ENCODE measurements around the gene PTPRT.

DNA sequence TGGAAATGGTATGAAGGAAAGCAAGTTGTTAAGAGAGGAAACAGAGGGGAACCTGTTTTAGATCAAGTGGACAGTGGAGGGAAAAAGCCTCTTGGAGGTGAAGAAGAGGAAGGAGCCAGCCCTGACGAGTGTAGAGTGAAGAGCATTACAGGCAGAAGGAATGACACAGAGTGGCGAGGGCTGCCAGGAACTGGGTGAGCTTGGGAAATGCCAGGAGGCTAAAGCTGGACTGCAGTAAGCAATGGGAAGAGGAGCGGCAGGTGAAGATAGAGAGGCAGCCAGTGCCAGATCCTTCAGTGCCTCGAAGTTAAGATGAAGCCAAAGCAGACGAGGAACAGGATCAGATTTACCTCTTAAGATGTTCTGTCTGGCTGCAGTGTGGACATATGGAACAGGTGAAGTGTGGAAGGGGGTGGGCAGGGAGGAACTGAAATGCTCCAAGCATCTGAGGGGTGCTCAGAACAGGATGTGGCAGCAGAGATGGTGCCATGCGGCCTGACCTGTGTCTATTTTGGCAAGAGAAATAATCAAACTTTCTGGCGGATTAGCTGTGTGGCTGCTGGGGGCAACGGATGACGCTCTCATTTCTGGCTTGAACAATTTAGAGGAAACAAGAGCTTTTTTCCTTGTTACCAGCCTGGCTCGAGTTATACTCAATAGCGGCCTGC, 748.4 kb downstream of the PTPRT start:
- TF ChIP-seq, protein P1, sequence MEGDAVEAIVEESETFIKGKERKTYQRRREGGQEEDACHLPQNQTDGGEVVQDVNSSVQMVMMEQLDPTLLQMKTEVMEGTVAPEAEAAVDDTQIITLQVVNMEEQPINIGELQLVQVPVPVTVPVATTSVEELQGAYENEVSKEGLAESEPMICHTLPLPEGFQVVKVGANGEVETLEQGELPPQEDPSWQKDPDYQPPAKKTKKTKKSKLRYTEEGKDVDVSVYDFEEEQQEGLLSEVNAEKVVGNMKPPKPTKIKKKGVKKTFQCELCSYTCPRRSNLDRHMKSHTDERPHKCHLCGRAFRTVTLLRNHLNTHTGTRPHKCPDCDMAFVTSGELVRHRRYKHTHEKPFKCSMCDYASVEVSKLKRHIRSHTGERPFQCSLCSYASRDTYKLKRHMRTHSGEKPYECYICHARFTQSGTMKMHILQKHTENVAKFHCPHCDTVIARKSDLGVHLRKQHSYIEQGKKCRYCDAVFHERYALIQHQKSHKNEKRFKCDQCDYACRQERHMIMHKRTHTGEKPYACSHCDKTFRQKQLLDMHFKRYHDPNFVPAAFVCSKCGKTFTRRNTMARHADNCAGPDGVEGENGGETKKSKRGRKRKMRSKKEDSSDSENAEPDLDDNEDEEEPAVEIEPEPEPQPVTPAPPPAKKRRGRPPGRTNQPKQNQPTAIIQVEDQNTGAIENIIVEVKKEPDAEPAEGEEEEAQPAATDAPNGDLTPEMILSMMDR (IDR thresholded peaks at IDR 0.05), result no peak
- no peak for TF ChIP-seq POLR2A (IDR thresholded peaks at IDR 0.05)
- no peak for TF ChIP-seq EP300 (IDR thresholded peaks at IDR 0.05)

All from ovary (tissue), 3 donors.